Dedifferentiated amniotic fluid mesenchymal stem cell (primary cell): ENCODE data around the gene FAM222B.
A peak's percentile ranks its signal among the peaks of the same experiment; 100 is the strongest.

Source experiments
- DNase-seq: peaks from one replicate; pipeline ENCODE4 v3.0.0-alpha.2; 2016; ENCODE audit errors: extremely low spot score

The FAM222B gene

GRCh38 chr17:28712032-28712704 is 130.4 kb downstream of the FAM222B start:
- no peak for DNase-seq

- no peak for DNase-seq
Observed at GRCh38 chr17:28711723-28712031, 130.9 kb downstream of the FAM222B start, which contains the start of gene PROCA1. Gene PROCA1 (minus strand): TSS chr17:28711888. CDS start chr17:28711660, 228 bp downstream.

DNA sequence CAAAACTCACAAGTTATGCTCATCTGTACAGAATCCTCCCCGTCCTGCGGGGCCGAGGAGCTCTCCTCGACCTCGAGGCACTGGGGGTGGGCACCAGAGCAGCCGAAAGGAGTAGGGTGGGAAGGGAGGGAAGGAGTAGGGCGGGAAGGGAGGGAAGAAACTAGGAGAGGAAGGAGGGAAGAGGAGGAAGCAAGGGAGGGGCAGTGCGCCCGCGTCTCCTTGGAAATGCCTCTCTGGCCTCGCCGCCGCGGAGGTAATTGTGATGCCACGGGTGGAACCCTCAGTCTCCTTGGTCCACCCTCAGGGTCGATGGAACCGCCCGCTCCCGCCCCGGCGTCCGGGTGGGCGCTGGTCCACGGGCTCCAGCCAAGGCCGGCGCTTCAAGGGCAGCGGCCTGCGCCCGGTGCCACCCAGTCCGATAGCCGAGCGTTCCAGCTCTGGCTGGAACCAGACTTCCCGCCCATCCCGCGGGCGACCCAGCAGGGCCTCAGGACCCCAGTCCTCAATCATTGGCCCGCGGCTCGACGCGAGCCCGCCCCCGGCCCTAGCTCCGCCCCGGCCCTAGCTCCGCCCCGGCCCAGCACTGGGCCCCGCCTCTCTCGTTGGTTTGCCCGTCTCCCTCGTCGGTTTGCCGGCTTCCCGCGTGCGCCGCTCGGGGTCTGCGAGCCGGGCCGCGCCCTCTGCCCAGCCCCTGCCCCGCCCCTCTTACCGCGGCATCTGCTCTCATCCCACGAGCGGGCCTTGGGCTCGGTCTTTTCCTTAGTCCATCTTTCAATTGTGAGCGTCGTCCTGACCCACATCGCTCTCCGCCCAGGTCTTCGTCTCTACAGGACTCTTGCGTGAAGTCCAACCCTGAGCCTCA is 131.5 kb downstream of the FAM222B start:
- DNase-seq, result peak; percentile 77

DNA sequence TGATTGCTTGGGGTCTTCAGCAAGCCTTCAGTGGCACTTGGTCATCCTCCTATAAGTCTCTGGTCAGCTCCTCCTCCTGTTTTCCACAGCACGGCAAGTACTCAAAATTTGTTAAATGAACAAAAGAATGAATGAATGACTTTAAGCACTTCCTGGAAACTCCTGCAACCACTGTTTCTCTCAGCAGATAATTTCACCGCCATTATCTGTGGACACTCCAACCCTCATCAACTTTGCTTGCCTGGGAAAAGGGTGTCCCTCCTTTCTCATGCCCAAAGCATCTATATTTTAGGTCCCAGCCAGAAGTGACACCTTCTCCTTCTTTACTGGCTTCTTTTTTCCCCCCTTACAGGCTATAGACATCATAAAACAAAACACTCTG is 135.3 kb downstream of the FAM222B start:
- no peak for DNase-seq

GRCh38 chr17:28706471-28707338 is 135.9 kb downstream of the FAM222B start:
- DNase-seq, result no peak
